ENCODE results near the gene PDIA6.

DNA sequence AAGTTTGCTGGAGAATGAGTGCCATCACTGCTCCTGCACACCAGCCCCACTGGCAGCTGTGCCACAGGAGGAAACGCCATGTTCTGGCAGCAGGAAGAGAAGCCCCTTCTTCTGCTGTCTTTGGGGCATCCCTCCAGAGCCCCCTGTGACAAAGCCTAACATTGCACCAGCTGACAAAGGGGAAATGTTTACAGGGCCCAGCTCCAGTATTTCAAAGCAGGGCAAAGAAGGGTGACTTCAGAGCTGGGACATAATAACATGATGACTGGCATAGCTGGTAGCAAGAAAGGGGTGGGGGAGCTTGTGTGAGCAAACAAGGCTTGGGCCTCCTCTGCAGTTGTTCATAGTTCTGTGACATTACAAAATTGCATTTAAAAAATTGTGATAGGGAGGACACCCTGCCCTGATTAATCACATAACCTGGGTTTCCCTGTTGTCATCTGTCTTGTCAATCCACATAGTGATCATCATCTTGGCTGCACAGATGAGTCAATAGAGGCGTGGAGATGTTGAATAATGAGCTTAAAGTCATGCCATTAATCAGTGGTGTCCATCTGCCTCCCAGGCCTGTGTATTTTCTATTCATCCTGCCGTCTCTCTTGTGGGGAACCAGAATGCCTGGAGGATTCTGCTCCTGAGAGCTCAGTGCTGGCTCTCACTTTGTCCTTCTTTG, 29.1 kb upstream of the PDIA6 start:
- TF ChIP-seq POLR2A (IDR thresholded peaks at IDR 0.05) (no peak), POLR2AphosphoS5 (IDR thresholded peaks at IDR 0.05) (no peak), CTCF (IDR thresholded peaks at IDR 0.05) (no peak), EP300 (IDR thresholded peaks at IDR 0.05) (no peak)
